ENCODE results near the gene MANF.
"Not testable (repeated sequence)": the region's sequence is repeated elsewhere in the genome, so short reads cannot be mapped to it uniquely, and the experiment has no call there.

DNA sequence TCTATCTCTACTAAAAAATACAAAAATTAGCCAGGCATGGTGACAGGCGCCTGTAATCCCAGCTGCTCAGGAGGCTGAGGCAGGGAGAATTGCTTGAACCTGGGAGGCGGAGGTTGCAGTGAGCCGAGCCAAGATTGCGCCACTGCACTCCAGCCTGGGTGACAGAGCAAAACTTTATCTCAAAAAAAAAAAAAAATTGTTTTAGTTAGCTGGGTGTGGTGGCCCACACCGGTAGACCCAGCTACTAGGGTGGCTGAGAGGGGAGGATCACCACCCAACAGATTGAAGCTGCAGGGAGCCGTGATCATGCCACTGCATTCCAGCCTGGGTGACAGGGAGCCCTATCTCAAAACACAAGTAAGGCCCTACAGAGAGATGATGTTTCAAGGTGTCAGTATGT lies 2.2 kb downstream of the MANF start:
- TF ChIP-seq CTCF, POLR2A, POLR2AphosphoS5, EP300 (IDR thresholded peaks at IDR 0.05): not testable (repeated sequence)

Data from gastroesophageal sphincter (tissue), 3 donors.